Neural progenitor cell (in vitro differentiated cells): ENCODE data around the gene RASD1. TPM values are rescaled to one million over a fixed set of nuclear protein-coding genes. Genes with fewer than 3 reads are reported as not detected.

Experiments used
- DNase-seq: peaks from one replicate; pipeline ENCODE4 v3.0.0-alpha.2; 2016; ENCODE audit warnings: low spot score
- H2AFZ ChIP-seq: fragments of 200-600 bp; sonication (generic); replicated peaks from 2 replicates; pipeline ENCODE4 v1.6.1; 2016; ENCODE audit warnings: antibody characterized with exemption
- H3F3A ChIP-seq: fragments of 200-600 bp; sonication (generic); 2 replicates; pipeline ENCODE4 v1.6.1; 2016; ENCODE audit warnings: antibody characterized with exemption, low read depth
- H3K27ac ChIP-seq: fragments of 200-600 bp; sonication (generic); 2 replicates; pipeline ENCODE4 v1.5.1; 2016; ENCODE audit warnings: mild to moderate bottlenecking
- H3K27me3 ChIP-seq: fragments of 200-600 bp; sonication (generic); 2 replicates; pipeline ENCODE4 v1.6.1; 2016; ENCODE audit warnings: mild to moderate bottlenecking, moderate library complexity
- H3K36me3 ChIP-seq: fragments of 200-600 bp; sonication (generic); 2 replicates; pipeline ENCODE4 v1.5.1; 2016
- H3K4me1 ChIP-seq: fragments of 200-600 bp; sonication (generic); 2 replicates; pipeline ENCODE4 v1.6.1; 2016; ENCODE audit warnings: mixed run types
- H3K4me2 ChIP-seq: fragments of 200-600 bp; sonication (generic); 2 replicates; pipeline ENCODE4 v1.6.1; 2016
- H3K4me3 ChIP-seq: fragments of 200-600 bp; sonication (generic); 2 replicates; pipeline ENCODE4 v1.5.1; 2016
- H3K79me2 ChIP-seq: fragments of 200-600 bp; sonication (generic); 2 replicates; pipeline ENCODE4 v1.6.1; 2016; ENCODE audit warnings: low read depth
- H3K9ac ChIP-seq: fragments of 200-600 bp; sonication (generic); 2 replicates; pipeline ENCODE4 v1.6.1; 2016
- H3K9me3 ChIP-seq: fragments of 200-600 bp; sonication (generic); 2 replicates; pipeline ENCODE4 v1.5.1; 2016; ENCODE audit warnings: low read depth
- H4K20me1 ChIP-seq: fragments of 200-600 bp; sonication (generic); 2 replicates; pipeline ENCODE4 v1.6.1; 2016; ENCODE audit warnings: low read depth
- H3K27ac Mint-ChIP-seq: 3 replicates; pipeline ENCODE4 v1.8.0; 2021; ENCODE audit warnings: mixed read lengths
- H3K27me3 Mint-ChIP-seq: 2 replicates; pipeline ENCODE4 v1.8.0; 2022; ENCODE audit warnings: low read depth, mild to moderate bottlenecking, inconsistent platforms, moderate library complexity, mixed read lengths; ENCODE audit not compliant: insufficient read depth
- H3K36me3 Mint-ChIP-seq: 3 replicates; pipeline ENCODE4 v1.8.0; 2021; ENCODE audit warnings: mixed read lengths
- H3K4me1 Mint-ChIP-seq: 3 replicates; pipeline ENCODE4 v1.8.0; 2021; ENCODE audit warnings: mixed read lengths
- H3K4me3 Mint-ChIP-seq: 3 replicates; pipeline ENCODE4 v1.8.0; 2021; ENCODE audit warnings: mild to moderate bottlenecking, moderate library complexity, mixed read lengths
- H3K9me3 Mint-ChIP-seq: 3 replicates; pipeline ENCODE4 v1.8.0; 2020; ENCODE audit warnings: mixed read lengths
- EZH2 ChIP-seq: fragments of 200-600 bp; sonication (generic); IDR thresholded peaks from 2 replicates; pipeline ENCODE4 v1.6.1; 2017; ENCODE audit warnings: antibody characterized with exemption, mild to moderate bottlenecking, moderate library complexity
- EZH2phosphoT487 ChIP-seq: fragments of 200-600 bp; sonication (generic); IDR thresholded peaks from 2 replicates; pipeline ENCODE4 v1.6.1; 2017; ENCODE audit warnings: antibody characterized with exemption
- total RNA-seq: library from RNA; depleted of rRNA; stranded (reverse); fragments of >200 nt; gene quantifications from 2 replicates; pipeline ENCODE4 v1.2.3, GENCODE V29; 2015; ENCODE audit warnings: low replicate concordance
- TF ChIP-seq, protein P1 (sequence below): fragments of 200-600 bp; sonication (generic); IDR thresholded peaks from 2 replicates; pipeline ENCODE4 v1.5.1; 2017; ENCODE audit warnings: antibody characterized with exemption, mild to moderate bottlenecking

The RASD1 gene
- total RNA-seq, 1 donor from 2014 or later: 0.88 TPM

DNA sequence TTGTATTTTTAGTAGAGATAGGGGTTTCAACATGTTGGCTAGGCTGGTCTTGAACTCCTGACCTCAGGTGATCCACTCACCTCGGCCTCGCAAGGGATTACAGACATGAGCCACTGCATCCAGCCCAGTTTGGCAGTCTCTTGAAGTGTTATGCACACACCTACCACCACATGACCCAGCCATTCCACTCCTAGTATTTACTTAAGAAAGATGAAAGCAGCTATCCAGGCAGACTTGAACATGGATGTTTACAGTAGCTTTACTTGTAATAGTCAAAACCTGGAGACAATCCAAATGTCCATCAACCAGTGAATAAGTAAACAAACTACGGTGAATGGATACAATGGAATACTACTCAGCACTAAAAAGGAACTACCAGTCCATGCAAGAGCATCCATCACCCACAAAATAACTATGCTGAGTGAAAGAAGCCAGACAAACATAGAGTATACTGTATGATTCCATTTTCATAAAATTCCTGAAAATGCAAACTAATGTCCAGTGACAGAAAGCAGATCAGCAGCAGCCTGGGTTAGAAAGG is 37.8 kb upstream of the RASD1 start:
- Mint-ChIP-seq H3K27ac (no peak overlapping the region), H3K4me1 (peaks cover 9% of the 10 kb centered on the region), H3K9me3 (no peaks in the 10 kb centered on the region), H3K27me3 (peaks cover 6% of the 10 kb centered on the region), H3K36me3 (no peaks in the 10 kb centered on the region), H3K4me3 (no peak overlapping the region)
- H3K27ac ChIP-seq: no peak overlapping the region
- H3K79me2 ChIP-seq: no peaks in the 10 kb centered on the region
- DNase-seq: no peak
- H3K4me3 ChIP-seq: no peak overlapping the region
- H3K4me2 ChIP-seq: no peak overlapping the region
- no peaks in the 10 kb centered on the region for H3K27me3 ChIP-seq
- H4K20me1 ChIP-seq: no peaks in the 10 kb centered on the region
- TF ChIP-seq, protein P1, sequence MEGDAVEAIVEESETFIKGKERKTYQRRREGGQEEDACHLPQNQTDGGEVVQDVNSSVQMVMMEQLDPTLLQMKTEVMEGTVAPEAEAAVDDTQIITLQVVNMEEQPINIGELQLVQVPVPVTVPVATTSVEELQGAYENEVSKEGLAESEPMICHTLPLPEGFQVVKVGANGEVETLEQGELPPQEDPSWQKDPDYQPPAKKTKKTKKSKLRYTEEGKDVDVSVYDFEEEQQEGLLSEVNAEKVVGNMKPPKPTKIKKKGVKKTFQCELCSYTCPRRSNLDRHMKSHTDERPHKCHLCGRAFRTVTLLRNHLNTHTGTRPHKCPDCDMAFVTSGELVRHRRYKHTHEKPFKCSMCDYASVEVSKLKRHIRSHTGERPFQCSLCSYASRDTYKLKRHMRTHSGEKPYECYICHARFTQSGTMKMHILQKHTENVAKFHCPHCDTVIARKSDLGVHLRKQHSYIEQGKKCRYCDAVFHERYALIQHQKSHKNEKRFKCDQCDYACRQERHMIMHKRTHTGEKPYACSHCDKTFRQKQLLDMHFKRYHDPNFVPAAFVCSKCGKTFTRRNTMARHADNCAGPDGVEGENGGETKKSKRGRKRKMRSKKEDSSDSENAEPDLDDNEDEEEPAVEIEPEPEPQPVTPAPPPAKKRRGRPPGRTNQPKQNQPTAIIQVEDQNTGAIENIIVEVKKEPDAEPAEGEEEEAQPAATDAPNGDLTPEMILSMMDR: no peak
- no peak for TF ChIP-seq EZH2
- TF ChIP-seq EZH2phosphoT487: no peak
- no peaks in the 10 kb centered on the region for H3K9me3 ChIP-seq
- H2AFZ ChIP-seq: no peak overlapping the region
- no peaks in the 10 kb centered on the region for H3F3A ChIP-seq
- no peaks in the 10 kb centered on the region for H3K36me3 ChIP-seq
- no peaks in the 10 kb centered on the region for H3K4me1 ChIP-seq
- no peak overlapping the region for H3K9ac ChIP-seq

DNA sequence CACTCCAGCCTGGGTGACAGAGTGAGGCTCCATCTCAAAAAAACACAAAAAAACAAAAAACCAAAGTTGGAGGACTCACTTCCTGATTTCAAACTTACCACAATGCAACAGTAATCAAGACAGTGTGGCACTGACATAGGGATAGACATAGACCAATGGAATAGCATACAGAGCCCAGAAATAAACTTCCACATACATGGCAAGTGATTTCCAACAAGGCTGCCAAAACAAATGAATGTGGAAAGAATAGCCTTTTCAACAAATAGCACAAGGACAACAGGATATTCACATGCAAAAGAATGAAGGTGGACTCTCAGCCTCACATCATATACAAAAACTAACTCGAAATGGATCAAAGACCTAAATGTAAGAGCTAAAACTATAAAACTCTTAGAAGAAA is 36.8 kb upstream of the RASD1 start:
- no peaks in the 10 kb centered on the region for H3K36me3 ChIP-seq
- H3K27me3 Mint-ChIP-seq: peaks cover 6% of the 10 kb centered on the region
- no peaks in the 10 kb centered on the region for H3K4me1 ChIP-seq
- no peaks in the 10 kb centered on the region for H3K36me3 Mint-ChIP-seq
- no peak overlapping the region for H3K4me2 ChIP-seq
- no peak overlapping the region for H2AFZ ChIP-seq
- no peaks in the 10 kb centered on the region for H3K27me3 ChIP-seq
- no peaks in the 10 kb centered on the region for H4K20me1 ChIP-seq
- TF ChIP-seq, protein P1: no peak
- no peak for TF ChIP-seq EZH2phosphoT487
- no peak for TF ChIP-seq EZH2
- H3K9me3 ChIP-seq: no peaks in the 10 kb centered on the region
- H3K9me3 Mint-ChIP-seq: no peaks in the 10 kb centered on the region
- H3K4me3 Mint-ChIP-seq: no peak overlapping the region
- H3K4me3 ChIP-seq: no peak overlapping the region
- H3F3A ChIP-seq: no peaks in the 10 kb centered on the region
- H3K27ac ChIP-seq: no peak overlapping the region
- no peaks in the 10 kb centered on the region for H3K79me2 ChIP-seq
- DNase-seq: no peak
- peaks cover 11% of the 10 kb centered on the region for H3K4me1 Mint-ChIP-seq
- no peak overlapping the region for H3K27ac Mint-ChIP-seq
- no peak overlapping the region for H3K9ac ChIP-seq

DNA sequence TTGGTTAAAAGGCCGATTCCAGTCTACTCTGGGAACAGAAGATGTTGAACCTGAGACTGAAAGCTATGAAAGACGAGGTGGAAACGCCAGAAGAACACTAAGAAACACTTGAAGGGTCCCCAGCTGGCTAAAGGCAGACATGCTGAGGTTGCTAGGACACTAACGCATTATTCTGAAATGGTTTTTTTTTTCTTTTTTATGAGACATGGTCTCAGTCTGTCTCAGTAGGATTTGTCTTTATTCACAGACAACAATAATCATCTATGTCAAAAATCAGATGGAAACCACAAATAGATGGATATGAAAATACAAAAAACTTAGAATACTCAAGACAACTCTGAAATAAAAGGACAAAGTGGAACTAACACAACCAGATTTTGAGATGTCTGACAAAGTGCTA is 35.0 kb upstream of the RASD1 start:
- Histone ChIP-seq H3K4me3 (no peak overlapping the region), H3K9me3 (no peaks in the 10 kb centered on the region), H3K27ac (no peak overlapping the region), H3K27me3 (no peaks in the 10 kb centered on the region), H3K9ac (no peak overlapping the region), H3K4me2 (no peak overlapping the region), H3K36me3 (no peaks in the 10 kb centered on the region), H3F3A (no peaks in the 10 kb centered on the region), H2AFZ (no peak overlapping the region), H3K4me1 (no peaks in the 10 kb centered on the region), H4K20me1 (peaks cover 4% of the 10 kb centered on the region), H3K79me2 (no peaks in the 10 kb centered on the region)
- H3K27ac Mint-ChIP-seq: no peak overlapping the region
- TF ChIP-seq EZH2 (no peak), EZH2phosphoT487 (no peak)
- TF ChIP-seq, protein P1: no peak
- no peaks in the 10 kb centered on the region for H3K9me3 Mint-ChIP-seq
- peaks cover 6% of the 10 kb centered on the region for H3K27me3 Mint-ChIP-seq
- H3K4me3 Mint-ChIP-seq: no peak overlapping the region
- H3K36me3 Mint-ChIP-seq: no peaks in the 10 kb centered on the region
- peaks cover 7% of the 10 kb centered on the region for H3K4me1 Mint-ChIP-seq
- no peak for DNase-seq
